ENCODE results near the gene TECR. TPM values are rescaled to one million over a fixed set of nuclear protein-coding genes. Genes with fewer than 3 reads are reported as not detected.

The TECR gene
- total and polyA plus RNA-seq, 9 of the 15 experiments (the other 6 are each of a cell fraction or from before 2014, with no cell fraction given) = 29.3 to 211 (median 81.4) TPM

- TF ChIP-seq ETV1 (tag; conservative IDR thresholded peaks at IDR 0.05; ENCODE audit: low read depth) (no peak), MAFF (IDR thresholded peaks at IDR 0.05; ENCODE audit: low read length) (no peak), ZNF583 (CRISPR knock-in tag; IDR thresholded peaks at IDR 0.05) (no peak), HMBOX1 (IDR thresholded peaks at IDR 0.05) (no peak), ZNF695 (CRISPR knock-in tag; IDR thresholded peaks at IDR 0.05) (no peak), SNAPC5 (CRISPR knock-in tag; IDR thresholded peaks at IDR 0.05) (no peak), SAFB (IDR thresholded peaks at IDR 0.05; ENCODE audit: borderline replicate concordance, low read depth, low read length) (no peak), ELF1 (tag; IDR thresholded peaks at IDR 0.05) (no peak), RCOR1 (IDR thresholded peaks at IDR 0.05; ENCODE audit: borderline replicate concordance in 1 of 2, low read depth in 2 of 2, low read length in 2 of 2) (no peak), GATA2 (CRISPR knock-in tag; IDR thresholded peaks at IDR 0.05) (peak; percentile 49; the same call in 1 of the 2 replicates), ID3 (CRISPR knock-in tag; IDR thresholded peaks at IDR 0.05) (no peak), ID3 (tag; IDR thresholded peaks at IDR 0.05) (peak; percentile 52; the same call in 1 of the 2 replicates), HMG20A (CRISPR knock-in tag; conservative IDR thresholded peaks at IDR 0.05) (no peak), NR2C2 (CRISPR knock-in tag; IDR thresholded peaks at IDR 0.05) (no peak; the same call in 1 of the 2 replicates), NR2C2 (tag; IDR thresholded peaks at IDR 0.05) (peak; percentile 80; the same call in 1 of the 2 replicates), CTCF (IDR thresholded peaks at IDR 0.05 in 2 of 3, conservative IDR thresholded peaks at IDR 0.05 in 1 of 3; ENCODE audit: insufficient read depth in 2 of 3, low read depth in 1 of 3, low read length in 3 of 3) (no peak), POLR2G (IDR thresholded peaks at IDR 0.05; ENCODE audit: low read depth, low read length) (no peak), CBFB (CRISPR knock-in tag; IDR thresholded peaks at IDR 0.05) (no peak), ERF (CRISPR knock-in tag; IDR thresholded peaks at IDR 0.05) (no peak), ZFP36 (IDR thresholded peaks at IDR 0.05; ENCODE audit: low read depth, low read length, partially characterized antibody) (no peak), CBX5 (IDR thresholded peaks at IDR 0.05; ENCODE audit: borderline replicate concordance, low read depth) (no peak), TFE3 (CRISPR knock-in tag; IDR thresholded peaks at IDR 0.05) (no peak), FOXO4 (CRISPR knock-in tag; IDR thresholded peaks at IDR 0.05) (no peak), RBBP5 (IDR thresholded peaks at IDR 0.05; ENCODE audit: borderline replicate concordance, insufficient read depth, low read length, poor library complexity, severe bottlenecking) (peak; percentile 4)
These were observed 583 bp downstream of the TECR start (continued) for GRCh38 chr19:14530005-14530348.
